Ovary (tissue), 3 donors: ENCODE results near the gene RCL1.

Source experiments
- EP300 ChIP-seq: sonication (generic); formaldehyde crosslinking; IDR thresholded peaks from one replicate; pipeline ENCODE4 v1.6.1; 2017; ENCODE audit warnings: antibody characterized with exemption
- POLR2A ChIP-seq: fragments of 450-650 bp; IDR thresholded peaks from one replicate; pipeline ENCODE4 v1.6.1; 2017; ENCODE audit warnings: antibody characterized with exemption, mild to moderate bottlenecking, moderate library complexity
- TF ChIP-seq, protein P1 (sequence below), 3 donors: fragments of 450-650 bp in 2 of 3; fragments of 200-600 bp in 1 of 3; IDR thresholded peaks; one replicate each; pipeline versions ENCODE4 v1.5.1 to v1.8.0; 2016 to 2022; ENCODE audit warnings: antibody characterized with exemption in 3 of 3, mild to moderate bottlenecking in 1 of 3
- donor health status: DM: no; HTN: no; CAD: no.

DNA sequence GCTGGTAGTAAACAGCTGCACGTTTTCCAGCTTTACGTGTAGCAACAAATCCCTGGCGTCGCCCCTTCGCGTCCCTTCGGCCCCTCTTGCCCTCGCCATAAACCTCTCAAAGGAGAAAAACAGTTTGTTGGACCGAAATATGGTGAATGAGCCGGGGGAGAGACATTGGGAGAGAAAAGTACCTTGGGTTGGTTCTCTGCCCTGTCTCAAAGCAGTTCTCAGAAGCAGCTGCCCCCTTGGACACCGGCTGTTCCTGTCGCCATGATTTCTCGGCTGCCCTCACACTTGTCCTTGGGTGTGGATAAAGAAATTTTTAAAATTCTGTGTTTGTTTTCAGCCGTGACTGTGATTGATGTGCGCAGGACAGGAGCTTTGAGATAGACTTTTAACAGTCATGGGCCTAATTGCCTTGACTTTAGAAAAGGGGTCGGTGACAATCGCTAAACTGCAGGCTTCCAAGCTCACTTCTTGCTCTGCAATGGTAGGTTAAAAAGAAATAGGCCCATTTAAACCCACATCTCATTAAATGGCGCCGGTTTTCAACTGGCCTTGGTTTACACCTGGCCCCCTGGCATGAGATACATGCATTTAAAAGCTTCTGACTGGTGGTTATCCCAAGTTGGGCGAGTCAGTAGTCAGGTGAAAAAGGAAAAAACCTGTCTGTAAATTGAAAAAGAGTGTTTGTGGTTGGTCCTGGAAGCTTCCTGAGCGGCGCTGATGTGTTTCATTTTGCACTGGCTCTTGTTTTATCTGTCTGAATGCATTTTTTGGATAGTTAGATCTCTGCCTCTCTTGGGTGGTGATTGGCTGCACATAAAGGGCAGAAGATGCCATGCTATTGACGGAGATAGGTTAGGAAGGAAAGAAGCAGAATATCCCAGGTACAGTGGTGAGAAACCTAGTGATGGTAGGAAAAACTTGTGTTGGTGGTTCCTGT is 983 bp downstream of the RCL1 start:
- TF ChIP-seq, protein P1, sequence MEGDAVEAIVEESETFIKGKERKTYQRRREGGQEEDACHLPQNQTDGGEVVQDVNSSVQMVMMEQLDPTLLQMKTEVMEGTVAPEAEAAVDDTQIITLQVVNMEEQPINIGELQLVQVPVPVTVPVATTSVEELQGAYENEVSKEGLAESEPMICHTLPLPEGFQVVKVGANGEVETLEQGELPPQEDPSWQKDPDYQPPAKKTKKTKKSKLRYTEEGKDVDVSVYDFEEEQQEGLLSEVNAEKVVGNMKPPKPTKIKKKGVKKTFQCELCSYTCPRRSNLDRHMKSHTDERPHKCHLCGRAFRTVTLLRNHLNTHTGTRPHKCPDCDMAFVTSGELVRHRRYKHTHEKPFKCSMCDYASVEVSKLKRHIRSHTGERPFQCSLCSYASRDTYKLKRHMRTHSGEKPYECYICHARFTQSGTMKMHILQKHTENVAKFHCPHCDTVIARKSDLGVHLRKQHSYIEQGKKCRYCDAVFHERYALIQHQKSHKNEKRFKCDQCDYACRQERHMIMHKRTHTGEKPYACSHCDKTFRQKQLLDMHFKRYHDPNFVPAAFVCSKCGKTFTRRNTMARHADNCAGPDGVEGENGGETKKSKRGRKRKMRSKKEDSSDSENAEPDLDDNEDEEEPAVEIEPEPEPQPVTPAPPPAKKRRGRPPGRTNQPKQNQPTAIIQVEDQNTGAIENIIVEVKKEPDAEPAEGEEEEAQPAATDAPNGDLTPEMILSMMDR (IDR thresholded peaks at IDR 0.05), result no peak
- no peak for TF ChIP-seq EP300
- TF ChIP-seq POLR2A, result no peak
